HG03521 (cell line): ENCODE data around the gene KLC4.
"Not testable (repeated sequence)": the region's sequence is repeated elsewhere in the genome, so short reads cannot be mapped to it uniquely, and the experiment has no call there.

ENCODE experiments used
- ATAC-seq: cut with Tn5 transposase; IDR thresholded peaks from one replicate; pipeline ENCODE4 v1.9.1; 2021; ENCODE audit warnings: mild to moderate bottlenecking, moderate library complexity; ENCODE audit not compliant: unreplicated experiment

The KLC4 gene

GRCh38 chr6:43090559-43090956 lies 31.1 kb downstream of the KLC4 start:
- no peak for ATAC-seq

GRCh38 chr6:43091020-43091419 lies 31.6 kb downstream of the KLC4 start:
- no peak for ATAC-seq

GRCh38 chr6:43091436-43091991 lies 32.1 kb downstream of the KLC4 start:
- no peak for ATAC-seq

- ATAC-seq = no peak
These were observed 33.2 kb downstream of the KLC4 start for GRCh38 chr6:43092635-43093034.

DNA sequence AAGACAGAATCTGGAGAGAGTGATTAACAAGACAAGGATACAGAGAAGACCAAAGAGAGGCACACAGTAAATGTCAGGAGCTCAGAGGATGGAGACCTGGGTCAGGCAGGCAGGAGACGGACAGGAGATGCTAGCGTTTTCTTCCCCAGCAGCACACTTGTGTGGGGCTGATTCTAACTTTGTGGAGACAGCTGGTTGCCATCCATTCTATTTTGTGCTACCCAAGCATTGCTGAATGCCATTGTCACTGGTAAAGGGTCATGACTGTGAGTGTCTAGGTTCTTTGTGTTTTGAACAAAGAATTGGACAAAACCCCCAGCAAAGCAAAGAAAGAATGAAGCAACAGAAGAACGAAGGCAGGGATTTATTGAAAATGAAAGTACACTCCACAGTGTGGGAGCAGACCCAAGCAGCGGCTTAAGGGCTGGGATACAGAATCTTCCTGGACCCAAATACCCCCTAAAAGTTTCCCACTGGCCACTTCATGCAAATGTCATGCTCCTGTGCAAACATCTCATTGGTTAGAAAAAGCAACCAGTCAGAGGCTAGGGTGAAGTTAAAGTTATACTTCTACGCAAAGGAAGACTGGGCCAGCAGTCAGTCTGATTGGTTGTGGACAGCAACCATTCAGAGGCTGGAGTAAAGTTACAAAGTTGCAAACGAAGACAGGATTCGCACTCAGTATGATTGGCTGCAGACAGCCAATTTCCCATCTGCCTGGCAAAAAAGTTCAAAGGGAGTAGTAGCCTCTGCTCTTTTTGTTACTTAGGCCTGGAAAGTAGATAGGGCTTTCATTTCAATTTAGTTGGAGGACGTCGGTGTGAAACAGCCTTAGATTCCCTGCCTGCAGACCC lies 34.2 kb downstream of the KLC4 start:
- ATAC-seq = no peak

GRCh38 chr6:43095939-43096338 lies 36.5 kb downstream of the KLC4 start:
- ATAC-seq = no peak

- ATAC-seq = no peak
These were observed 37.1 kb downstream of the KLC4 start for GRCh38 chr6:43096451-43097097.

DNA sequence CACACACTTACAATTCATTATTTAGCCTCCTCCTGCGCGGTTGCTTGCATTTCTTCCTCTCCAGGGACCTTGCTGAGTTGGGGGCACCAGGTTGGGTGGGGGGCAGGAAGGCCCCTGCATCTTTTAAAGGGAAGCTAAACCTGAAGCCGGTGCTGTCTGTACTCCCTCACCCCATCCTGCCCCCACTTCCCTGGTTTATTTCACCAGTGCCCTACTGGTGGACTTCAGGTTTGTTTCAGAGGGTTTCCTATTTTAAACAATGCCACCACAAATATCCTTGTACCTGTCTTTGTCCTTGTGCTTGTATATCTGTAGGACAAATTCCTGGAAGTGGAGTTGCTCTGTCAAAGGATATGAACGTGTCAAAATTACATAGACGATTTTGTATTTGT lies 37.7 kb downstream of the KLC4 start:
- no peak for ATAC-seq

GRCh38 chr6:43097502-43097901 lies 38.1 kb downstream of the KLC4 start:
- ATAC-seq = no peak

DNA sequence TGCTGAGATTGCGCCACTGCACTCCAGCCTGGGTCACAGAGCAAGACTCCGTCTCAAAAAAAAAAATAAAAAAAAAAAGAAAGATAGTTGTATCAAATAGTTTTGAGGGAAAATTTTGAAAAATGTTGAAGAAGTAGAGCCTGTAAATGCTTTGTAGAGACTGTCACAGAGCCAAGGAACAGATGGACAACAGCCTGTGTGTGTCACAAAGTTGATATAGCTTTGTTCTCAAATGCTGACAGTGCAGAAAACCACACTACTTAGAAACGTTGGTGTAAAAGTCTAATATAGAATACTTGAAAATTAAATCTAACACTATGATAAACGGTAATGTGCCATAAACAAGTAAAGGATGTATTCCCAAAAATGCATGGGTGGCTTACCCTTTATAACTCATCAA lies 42.1 kb downstream of the KLC4 start:
- ATAC-seq = no peak

GRCh38 chr6:43103253-43103876 lies 43.9 kb downstream of the KLC4 start:
- ATAC-seq = no peak

DNA sequence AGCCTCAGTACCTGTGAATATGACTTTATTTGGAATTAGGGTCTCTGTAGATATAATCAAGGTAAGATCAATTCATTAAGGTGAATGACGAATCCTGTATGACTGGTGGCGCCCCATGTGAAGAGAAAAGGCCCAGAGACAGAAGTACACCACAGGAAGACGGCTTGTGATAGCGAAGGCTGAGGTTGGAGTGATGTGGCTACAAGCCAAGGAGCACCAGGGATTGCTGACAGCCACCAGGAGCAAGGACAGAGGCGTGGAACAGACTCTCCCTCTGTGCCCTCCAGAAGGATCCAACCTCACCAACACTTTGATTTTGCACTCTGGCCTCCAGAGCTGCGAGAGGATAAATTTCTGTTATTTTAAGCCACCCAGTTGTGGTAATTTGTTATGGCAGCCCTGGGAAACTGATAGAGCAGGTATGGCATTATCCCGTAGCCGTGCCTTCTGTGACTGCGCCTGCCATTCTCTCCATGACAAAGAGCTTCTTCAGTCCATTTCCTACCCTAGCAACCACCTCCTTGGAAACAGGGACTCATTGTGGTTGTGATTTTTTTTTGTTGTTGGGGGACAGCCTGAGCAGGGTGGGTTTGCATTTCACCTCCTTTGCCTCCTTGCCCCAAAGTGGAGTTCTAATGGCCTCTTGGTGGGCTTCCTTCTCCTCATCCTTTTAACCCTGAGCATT lies 46.2 kb downstream of the KLC4 start:
- ATAC-seq = no peak

GRCh38 chr6:43107344-43108062 lies 48.1 kb downstream of the KLC4 start:
- ATAC-seq = no peak

- no peak for ATAC-seq
These were observed 54.2 kb downstream of the KLC4 start for GRCh38 chr6:43113431-43114260.

DNA sequence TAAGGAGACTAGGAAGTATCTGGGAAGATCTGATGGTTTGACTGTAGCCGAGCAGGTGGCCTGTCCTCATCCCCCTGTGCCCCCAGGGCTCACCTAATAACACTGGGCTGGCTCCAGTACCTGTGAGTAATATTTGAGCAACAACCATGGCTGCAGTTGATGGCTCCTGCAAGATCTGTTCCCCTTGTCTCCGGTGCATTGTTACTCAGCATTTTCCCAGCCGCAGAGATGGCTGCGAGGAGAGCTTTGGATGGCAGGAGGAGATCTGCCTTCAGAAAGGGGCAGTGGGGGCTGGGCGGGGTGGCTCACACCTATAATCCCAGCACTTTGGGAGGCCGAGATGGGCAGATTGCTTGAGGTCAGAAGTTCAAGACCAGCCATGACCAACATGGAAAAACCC lies 55.9 kb downstream of the KLC4 start:
- ATAC-seq = no peak

- not testable (repeated sequence) for ATAC-seq
These were observed 58.0 kb downstream of the KLC4 start for GRCh38 chr6:43117466-43117865.

DNA sequence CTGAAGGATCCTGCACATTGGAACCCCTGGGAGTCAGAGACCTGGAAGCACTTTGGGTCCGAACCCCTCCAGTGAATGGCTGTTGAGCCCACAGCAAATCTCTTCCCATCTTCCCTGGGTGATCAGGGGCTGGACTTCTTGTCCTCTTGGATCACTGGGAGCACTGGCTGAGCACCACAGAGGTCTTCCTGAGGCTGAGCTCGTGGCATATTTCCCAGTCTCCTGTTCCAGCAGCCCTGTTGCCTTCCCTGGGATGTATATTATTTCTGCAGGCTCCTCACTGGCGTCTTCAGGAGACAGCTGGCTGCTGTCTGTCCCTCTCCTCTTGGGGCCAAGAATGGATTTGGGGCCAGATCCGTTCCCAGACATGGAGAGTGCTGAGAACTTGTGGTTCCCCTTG lies 60.1 kb downstream of the KLC4 start:
- no peak for ATAC-seq

- ATAC-seq = no peak
These were observed 60.8 kb downstream of the KLC4 start for GRCh38 chr6:43120101-43120763.
